Transverse colon (tissue), 3 donors: ENCODE data around the gene AIRE.

Experiments used
- POLR2A ChIP-seq: fragments of 450-650 bp; IDR thresholded peaks from one replicate; pipeline ENCODE4 v1.6.1; 2016; ENCODE audit warnings: antibody characterized with exemption, mild to moderate bottlenecking, moderate library complexity
- TF ChIP-seq, protein P1 (sequence below), 5 experiments: fragments of 200-600 bp in 3 of 5; fragments of 450-650 bp in 2 of 5; sonication (generic) in 3 of 5; IDR thresholded peaks; 1 replicate in 2 of 5; 2 replicates in 3 of 5; pipeline ENCODE4 v1.5.1; 2016 to 2017; ENCODE audit warnings: antibody characterized with exemption in 5 of 5, inconsistent platforms in 3 of 5, mild to moderate bottlenecking in 2 of 5, moderate library complexity in 1 of 5

DNA sequence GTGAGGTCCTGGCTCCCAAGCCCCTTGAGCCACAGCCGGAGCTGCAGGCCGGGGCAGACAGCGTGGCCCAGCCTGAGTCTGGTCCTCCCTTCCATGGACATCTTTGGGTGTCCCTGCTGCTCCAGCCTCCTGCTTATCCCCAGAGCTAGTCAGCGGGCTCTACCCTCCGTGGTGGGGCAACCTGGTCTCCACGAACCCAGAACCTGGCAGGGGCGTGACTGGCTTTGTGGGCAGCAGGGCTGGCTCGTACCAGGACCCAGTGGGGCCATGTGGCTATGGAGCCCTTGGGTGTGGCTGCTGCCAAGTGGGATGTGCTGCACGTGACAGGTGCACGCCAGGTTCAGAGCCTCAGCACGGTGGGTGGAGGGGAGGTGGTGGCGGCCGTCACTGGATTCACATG lies 35.2 kb downstream of the AIRE start:
- no peak for TF ChIP-seq POLR2A
- TF ChIP-seq, protein P1, sequence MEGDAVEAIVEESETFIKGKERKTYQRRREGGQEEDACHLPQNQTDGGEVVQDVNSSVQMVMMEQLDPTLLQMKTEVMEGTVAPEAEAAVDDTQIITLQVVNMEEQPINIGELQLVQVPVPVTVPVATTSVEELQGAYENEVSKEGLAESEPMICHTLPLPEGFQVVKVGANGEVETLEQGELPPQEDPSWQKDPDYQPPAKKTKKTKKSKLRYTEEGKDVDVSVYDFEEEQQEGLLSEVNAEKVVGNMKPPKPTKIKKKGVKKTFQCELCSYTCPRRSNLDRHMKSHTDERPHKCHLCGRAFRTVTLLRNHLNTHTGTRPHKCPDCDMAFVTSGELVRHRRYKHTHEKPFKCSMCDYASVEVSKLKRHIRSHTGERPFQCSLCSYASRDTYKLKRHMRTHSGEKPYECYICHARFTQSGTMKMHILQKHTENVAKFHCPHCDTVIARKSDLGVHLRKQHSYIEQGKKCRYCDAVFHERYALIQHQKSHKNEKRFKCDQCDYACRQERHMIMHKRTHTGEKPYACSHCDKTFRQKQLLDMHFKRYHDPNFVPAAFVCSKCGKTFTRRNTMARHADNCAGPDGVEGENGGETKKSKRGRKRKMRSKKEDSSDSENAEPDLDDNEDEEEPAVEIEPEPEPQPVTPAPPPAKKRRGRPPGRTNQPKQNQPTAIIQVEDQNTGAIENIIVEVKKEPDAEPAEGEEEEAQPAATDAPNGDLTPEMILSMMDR (IDR thresholded peaks at IDR 0.05): no peak
